Fibroblast of lung (primary cell): ENCODE data around the gene BMPR1A.

Experiments used
- CTCF ChIP-seq, 2 donors: IDR thresholded peaks in 1 of 2; conservative IDR thresholded peaks in 1 of 2; 1 replicate in 1 of 2; 2 replicates in 1 of 2; pipeline ENCODE4 v1.5.1; 2011 to 2012; ENCODE audit warnings: low read length in 2 of 2, control low read depth in 1 of 2, inconsistent platforms in 1 of 2, low read depth in 1 of 2, mild to moderate bottlenecking in 1 of 2
- EZH2 ChIP-seq: IDR thresholded peaks from 2 replicates; pipeline ENCODE4 v1.5.1; 2012; ENCODE audit warnings: low read length, control low read depth, mild to moderate bottlenecking; ENCODE audit errors: missing control alignments

GRCh38 chr10:86755740-86756510, 494 bp upstream of the BMPR1A start:
- TF ChIP-seq CTCF (conservative IDR thresholded peaks at IDR 0.05 in 1 of 2, IDR thresholded peaks at IDR 0.05 in 1 of 2; ENCODE audit: low read depth in 1 of 2, low read length in 2 of 2) (no peak), EZH2 (no peak)
